OCI-LY1 (cell line): Measurements from ENCODE around the gene GSG1.

Source experiments
- CTCF ChIP-seq: fragments of 200-600 bp; sonication (generic), shearing (Covaris generic); IDR thresholded peaks from 2 replicates; pipeline ENCODE4 v1.5.1; 2017; ENCODE audit warnings: mild to moderate bottlenecking, antibody characterized with exemption, low read length, moderate library complexity, mixed read lengths
- EZH2 ChIP-seq: fragments of 200-600 bp; sonication (generic), shearing (Covaris generic); IDR thresholded peaks from 2 replicates; pipeline ENCODE4 v1.8.0; 2017; ENCODE audit warnings: borderline replicate concordance, mixed run types, mild to moderate bottlenecking, antibody characterized with exemption, low read length, moderate library complexity, mixed read lengths

DNA sequence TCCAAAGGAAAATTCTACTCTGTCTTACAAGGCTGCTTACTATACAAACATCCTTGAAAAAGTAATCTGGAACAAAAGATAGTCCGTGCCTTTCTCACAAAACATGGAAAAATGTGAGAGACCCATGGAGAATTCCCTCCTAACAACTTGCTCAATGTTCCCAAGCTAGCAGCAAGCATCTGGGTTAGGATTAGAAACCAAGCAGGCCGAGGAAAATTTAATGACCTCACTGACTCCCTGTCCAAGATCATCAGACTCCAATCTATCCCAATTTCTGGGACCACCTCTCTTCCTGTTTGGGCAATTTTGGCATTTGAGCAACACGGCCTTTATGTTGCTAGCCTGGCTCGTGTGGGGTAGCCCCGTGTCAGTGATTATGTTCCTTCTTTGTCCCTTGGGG lies 18.1 kb upstream of the GSG1 start:
- TF ChIP-seq EZH2 (no peak), CTCF (no peak)
